NOMO-1 treated with dmso at 0.1 percent for 144 hours (cell line): ENCODE data around the gene CARD19.

ENCODE experiments used
- DNase-seq: peaks from one replicate; lab custom pipeline; 2025; ENCODE audit not compliant: unreplicated experiment; lab: John Stamatoyannopoulos, UW

Gene CARD19

DNA sequence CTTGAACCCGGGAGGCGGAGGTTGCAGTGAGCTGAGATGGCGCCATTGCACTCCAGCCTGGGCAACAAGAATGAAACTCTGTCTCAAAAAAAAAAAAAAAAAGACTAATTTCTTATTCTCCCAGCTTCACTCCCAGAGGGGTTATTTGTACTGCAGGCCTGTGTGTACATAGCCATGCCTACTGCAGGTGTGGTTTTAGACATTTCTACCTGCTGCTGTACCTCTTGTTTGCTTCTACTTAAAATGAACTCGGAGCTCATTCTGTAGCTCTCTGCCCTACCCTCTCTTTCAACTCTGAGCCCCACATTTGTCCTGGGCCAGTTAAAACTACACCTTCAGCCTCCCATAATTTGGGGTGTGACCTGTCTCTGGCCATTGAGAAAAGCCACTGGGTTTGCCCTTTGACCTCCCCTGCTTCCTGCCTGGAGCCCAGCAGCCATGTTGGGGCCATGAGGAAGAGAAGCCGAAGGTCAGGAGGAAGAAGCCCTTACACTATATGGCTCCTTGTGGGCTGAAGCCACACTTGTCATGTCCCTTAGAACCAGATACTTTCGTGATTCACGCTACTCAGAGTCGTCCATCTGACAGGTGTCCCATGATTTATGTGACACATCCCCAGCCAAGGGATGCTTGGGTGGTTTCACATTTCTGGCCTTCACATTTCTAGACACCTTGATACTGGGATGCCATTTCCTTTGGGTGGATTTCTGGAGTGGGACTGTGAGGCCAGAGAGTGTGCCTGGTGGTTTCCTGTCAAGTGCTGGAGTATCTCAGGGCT is 9.4 kb upstream of the CARD19 start:
- DNase-seq: no peak

DNA sequence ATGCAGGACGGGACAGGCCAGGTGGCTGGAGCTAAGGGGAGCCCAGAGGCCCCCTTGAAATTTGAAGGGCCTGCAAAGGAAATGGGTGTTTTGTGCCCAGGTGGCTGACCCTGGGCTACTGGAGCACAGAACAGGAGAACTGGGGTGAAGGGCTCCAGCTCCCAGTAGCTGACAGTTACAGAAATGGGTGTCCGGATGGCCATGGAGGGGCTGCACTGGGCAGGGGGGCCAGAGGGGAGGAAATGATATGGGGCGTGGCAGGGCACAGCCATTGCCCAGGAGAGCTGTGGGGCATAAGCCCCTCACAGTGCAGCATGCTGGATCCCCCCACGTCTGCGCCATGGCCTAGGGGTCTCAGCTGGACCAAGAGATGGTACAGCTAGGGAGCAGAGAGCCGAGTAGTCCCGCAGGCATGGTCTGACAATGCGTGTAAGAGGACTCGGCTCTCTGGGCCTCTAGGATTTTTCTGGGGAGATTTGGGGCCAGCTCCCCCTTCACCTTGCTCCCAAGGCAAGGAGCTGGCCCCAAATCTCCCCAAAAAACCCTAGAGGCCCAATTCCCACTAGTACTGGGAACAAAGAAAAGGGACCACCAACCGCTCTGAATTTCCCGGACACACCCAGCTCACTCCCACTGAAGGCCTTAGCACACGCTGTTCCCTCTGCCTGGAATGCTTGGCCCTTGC is 7.9 kb upstream of the CARD19 start:
- no peak for DNase-seq

DNA sequence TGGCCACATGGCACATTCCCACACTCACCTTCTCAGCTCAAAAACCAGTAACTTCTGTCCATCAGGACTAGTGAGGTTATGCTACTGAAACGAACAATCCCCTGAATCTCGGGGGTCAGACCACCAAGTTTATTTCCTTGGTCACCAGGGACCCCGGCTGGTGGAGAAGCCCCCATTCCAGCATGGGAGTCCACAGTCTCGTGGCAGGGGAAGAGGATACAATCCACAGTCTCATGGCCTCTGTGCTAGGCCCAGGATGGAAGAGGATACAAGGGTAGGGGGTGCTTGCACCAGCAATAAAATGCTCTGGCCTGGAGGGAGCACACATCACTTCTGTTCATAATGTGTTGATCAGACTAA is 7.4 kb upstream of the CARD19 start:
- no peak for DNase-seq

DNA sequence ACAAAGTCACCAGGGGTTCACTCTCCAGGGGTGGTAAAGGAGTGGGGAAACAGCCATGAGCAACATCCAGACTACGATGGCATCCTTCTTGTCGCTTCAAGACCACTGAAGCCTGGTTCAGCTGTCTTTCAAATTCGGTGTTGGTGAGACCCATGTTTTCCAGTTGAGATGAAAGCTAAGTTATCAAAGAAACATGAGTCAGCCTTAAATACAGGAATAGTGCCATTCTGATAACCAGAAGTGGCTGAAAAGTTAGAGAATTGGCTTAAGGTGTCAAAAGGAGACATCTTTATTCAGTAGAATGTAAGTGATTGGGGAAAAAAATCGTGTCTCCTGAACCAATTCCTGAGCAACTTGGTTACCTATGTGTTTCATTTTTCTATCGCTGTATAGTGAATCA is 7.0 kb upstream of the CARD19 start:
- no peak for DNase-seq

DNA sequence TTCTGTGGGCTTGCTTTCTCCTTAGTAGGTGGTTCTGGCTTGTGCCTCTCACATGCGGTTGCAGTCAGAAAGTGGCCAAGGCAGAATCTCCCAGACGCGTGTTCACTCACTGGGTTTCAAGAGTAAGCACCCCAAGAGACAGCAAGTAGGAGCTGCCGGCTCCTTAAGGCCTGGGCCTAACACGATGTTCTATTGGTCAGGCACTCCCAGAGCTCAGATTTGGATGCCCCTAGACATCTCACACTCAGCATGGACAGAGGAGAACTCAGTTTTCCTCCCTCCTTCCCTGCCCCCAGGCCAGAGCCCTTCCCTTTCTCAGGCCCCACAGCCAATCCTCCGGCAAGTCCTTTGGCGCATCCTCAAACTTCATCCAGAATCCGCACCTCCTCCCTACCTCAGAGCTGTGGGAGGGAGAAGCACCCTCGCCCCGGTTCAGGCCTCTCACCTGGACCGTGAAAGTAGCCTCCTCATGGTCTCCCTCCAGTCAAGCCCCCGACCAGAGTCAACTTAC is 6.5 kb upstream of the CARD19 start:
- DNase-seq: no peak

DNA sequence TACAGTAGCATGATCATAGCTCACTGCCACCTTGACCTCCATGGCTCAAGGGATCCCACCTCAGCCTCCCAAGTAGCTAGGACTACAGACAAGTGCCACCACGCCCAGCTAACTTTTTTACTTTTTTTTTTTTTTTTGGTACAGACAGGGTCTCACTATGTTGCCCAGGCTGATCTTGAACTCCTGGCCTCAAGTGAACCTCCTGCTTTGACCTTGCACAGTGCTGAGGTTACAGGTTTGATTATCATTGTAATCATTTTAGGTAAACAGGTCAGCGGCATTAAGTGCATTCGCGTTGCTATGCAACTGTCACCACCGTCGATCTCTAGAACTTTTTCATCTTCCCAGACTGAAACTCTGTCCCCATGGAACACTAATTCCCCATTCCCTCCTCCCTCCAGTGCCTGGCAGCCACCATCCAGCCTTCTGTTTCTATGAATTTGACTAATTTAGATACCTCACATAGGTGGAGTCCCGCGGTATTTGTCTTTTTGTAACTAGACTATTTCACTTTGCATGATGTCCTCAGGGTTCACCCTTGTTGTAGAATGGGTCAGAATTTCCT is 5.8 kb upstream of the CARD19 start:
- no peak for DNase-seq

DNA sequence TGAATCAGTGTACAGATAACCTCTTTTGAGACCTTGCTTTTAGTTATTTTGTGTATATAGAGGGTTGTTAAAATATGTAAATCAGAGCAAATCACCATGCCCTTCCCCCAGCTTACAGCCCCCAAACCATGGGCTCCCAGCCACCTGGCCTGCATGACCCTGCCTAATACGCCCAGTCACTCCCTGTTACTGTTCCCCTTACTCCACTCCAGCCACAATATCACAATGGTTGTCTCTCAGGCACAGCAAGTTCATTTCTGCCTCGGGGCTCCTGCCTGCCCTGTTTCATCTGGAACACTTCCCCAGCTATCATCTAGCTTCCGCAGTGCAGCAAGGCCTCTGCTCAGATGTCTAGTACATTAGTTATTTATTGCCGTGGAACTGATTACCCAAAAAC is 5.0 kb upstream of the CARD19 start:
- no peak for DNase-seq

DNA sequence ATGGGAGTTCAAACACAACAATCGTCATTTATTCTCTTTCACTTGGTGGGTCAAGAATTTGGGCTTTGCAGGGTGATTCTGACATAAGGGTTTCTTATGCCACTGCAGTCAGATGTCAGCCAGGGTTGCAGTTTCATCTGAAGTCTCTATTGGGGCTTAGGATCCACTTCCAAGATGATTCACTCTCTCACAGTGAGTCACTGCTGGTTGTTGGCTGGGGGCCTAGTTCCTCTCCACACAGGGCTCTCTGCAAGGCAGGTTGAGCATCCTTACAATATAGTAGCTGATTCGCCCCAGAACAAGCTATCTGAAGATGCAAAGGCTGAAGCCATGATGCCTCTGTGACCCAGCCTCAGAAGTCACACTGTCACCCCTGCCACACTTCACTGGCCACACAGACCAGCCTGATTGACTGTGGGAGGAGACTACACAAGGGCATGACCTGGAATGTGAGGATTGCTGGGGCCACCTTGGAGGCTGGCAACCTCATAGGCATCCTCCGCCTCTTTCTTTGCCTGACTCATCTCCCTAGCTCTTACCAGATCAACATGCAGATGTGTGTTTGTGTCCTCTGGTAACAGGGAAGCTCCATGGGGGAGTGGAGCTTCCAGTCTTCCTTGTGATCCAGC is 4.5 kb upstream of the CARD19 start:
- DNase-seq: no peak

DNA sequence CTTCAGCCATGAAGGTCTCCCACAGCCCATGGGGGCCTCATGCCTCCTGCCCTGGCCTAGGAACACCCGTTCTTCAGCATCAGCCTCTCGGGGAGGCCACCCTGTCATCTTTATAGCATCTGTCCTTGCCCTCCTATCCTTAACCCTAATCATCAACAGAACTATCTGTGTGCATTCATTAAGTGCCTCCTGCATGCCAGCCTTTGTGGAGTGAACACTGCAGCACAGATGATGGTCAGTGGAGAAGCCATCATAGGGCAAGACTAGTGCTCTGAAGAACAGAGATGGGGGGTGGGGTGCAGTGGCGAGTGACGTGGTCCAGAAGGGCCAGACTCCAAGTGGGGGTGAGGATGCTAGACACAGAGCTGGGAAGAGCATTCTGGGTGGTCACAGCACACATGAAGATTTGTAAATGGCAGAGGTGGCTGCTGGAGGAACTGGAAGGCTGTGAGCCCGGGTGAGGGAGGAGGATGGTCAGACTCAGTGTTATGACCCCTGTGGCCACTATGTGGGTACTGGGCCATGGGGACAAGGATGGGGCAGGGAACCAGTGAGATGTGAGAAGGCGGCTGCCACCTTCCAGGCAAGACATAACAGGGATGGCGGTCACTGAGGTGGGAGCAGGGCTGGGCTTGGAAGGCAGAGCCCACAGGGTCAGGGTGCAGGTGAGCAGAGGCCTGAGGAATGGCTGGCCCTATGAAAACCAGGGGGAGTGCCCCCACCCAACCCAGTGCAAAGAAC is 3.6 kb upstream of the CARD19 start:
- no peak for DNase-seq

DNA sequence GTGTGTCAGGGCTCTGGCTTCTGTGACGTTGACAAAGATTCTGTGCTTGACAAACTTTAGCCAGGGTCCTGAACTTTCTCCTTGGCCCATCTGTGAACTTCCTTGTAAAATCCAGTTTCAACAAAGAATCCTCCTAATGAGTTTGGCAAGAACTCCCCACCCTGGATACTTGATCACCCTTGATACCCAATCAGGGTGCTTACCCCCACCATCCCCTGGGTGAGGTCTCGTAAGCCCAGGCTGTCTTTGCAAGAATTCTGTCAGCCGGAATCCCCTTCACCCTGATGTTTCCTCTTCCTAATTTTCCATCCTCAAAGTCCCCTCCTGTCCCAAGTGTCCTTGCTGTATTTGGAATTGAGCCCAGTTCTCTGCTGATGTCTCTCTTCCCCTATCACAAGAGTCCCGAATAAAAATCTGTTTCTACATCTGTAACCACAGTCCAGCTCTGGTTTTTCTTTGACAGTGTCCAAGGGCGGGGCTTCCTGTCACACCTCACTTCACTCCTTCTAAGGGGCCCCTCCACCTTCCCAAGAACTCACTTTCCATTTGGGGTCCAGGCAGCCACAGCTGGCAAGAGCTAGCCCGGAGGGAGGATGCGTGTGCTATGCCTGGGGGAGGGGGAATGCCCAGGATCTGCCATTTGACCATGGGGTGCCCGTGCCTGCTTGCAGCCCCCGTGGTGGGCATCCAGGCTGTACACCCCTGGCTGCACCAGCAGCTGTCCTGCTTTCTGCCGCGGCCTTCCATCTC is 2.7 kb upstream of the CARD19 start:
- peak; percentile 15 for DNase-seq

DNA sequence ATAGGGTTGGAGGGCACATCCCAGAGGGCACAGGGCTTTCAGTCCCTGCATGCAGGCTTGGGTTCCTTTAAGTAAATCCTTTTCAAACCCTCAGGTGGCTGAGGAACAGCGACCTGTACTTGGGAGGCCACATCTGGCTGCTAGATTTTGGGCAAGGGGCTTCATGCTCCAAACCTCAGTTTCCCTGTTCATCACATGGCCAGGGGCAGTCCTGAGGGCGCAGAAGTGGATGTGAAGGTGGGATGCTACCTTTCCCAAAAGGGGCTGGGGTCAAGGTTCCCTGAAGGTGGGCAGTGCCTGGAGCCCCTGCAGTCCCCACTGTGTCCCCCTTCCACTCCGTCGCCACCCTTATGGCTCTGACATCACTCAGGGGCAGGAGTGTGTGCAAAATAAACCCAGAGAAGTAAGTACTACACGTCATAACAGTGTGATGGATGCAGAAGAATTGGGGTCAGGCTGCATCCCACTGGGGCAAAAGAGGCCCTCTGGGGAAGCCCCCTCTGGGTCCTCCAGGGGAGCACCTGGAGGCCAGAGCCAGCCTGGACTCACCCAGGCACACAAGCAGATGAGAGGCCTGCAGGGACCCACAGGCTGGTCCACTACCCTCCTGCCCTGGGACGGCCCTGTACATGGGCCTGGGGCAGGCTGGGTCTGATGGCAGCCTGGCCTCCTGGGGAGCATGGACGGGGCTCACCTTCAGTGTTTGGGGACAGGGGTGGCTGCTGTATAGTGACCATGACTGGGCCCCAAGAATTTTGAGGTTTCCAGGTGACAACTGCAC is 1.9 kb upstream of the CARD19 start:
- no peak for DNase-seq

DNA sequence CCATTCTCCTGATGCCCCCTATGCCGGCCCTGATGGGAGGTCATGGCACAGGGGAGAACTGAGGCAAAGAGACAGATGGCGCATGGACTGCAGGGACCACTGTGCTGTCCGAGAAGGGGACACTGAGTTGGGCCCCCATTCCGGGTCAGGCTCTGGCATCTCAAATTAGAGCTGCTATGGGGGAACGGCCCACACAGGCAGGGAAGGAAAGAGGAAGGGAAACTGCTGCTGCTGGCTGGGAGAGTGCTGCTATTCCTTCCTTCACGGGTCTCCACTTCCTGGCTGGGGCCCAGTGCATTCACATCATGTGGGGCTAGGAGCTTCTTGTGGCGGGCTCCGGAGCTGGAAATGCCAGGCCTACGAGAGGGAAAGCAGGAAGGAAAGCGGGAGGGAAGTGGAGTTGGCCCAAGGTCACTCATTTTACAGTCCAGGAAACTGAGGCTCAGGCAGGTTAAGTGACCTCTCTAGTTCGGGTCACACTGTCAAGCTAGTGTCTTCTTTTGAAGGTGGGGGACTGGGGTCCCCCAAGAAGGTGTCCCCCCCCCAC is 1.3 kb upstream of the CARD19 start:
- DNase-seq: peak; percentile 87

DNA sequence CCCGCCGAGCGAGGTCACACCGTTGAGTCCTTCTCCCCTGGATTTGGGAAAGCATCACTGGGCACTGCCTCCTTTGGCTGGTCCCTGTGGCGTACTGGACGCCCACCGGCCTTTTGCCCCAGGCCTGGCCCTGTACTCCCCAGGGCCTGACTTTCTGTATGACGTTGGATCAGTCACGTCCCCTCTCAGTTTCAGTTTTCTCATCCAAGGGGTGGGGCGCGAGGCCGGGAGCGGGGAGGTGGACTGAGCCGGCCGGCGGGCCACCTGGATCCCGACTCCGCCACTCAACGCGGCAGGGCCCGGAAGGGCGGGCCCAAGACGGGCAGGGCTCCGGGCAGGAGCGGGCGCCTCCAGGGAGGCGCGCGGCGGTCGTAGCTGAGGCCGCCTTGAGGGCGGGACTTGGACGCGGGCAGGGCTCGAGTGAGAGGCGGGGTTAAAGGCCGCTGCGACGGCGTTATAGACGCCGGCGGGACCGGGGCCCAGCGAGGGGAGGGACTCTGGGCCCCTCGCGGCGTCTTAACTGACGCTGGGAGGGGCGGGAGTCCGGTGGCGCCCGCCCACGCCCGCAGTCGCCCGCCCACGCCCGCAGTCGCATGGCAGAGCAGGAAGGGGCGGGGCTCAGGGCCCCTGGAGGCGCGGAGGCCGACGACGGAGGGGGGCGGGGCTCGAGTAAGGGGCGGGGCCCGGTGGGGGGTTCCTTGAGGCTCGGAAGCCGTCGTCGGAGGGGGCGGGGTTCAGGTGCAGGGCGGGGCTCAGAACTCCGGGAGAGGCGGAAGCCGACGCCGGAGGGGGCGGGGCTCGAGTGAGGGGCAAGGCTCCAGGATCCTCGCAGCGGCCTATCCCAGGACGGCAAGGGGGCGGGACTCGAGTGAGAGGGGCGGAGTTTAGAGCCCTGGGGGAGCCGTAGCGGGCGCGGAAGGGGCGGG is 549 bp upstream of the CARD19 start:
- DNase-seq: peak; percentile 99

DNA sequence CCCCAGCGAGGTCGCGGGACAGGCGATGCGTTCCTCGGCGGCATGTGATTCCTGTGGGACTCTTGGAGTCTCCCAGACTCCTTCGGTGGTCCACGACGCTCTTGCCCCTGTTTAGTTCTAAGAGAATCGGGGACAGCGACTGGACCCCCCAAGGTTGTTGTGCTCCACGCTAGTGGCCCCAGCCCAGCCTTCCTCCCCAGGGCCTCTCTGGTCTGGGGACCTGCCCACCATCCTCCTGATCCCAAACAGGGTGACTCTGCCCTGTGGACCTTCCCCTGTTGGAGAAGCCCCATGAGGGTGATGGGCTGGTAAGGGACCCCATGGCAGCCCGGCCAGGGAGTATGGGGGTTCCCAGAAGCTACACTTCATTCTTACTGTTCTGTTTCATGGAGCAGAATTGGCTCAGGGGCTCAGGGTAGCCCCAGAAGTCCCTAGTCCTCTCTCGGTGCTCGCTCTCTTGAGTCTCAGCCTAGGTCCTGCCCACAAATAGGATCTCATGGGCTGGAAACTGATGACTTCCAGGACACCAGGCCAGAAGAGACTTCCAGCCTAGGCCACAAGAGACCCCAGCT is 880 bp downstream of the CARD19 start:
- no peak for DNase-seq

DNA sequence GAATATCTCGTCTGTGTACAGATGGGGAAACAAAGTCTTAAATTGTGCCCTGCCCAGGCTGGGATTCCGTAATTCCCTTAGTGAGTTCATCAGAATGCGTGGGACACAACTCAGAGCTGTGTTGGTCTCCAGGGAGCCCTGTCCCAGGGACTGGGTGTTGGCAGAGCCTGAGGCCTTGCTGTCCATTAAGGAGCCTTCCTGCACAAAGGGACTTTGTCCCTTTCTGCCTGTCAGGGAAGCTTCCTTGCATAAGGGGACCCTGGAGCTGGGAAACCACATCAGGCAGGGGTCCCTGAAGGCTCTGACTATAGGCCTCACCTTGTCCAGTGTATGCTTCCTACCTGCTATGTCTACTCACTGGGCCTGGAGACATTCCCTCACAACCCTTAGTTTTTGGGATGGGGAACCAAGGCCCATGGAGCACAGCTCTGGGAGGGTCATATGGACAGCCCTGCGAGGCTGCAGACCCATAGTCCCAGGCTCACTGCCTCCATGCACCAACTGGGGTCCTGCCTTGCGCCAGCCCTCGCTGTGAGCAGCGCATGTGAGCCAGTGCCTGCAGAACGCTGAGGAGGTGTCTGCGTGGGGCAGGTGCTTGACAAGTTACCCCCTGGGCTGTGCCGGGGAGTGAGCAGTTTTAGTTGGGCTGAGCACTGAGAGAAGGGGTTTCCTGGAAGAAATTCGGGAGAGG is 1.6 kb downstream of the CARD19 start:
- no peak for DNase-seq

DNA sequence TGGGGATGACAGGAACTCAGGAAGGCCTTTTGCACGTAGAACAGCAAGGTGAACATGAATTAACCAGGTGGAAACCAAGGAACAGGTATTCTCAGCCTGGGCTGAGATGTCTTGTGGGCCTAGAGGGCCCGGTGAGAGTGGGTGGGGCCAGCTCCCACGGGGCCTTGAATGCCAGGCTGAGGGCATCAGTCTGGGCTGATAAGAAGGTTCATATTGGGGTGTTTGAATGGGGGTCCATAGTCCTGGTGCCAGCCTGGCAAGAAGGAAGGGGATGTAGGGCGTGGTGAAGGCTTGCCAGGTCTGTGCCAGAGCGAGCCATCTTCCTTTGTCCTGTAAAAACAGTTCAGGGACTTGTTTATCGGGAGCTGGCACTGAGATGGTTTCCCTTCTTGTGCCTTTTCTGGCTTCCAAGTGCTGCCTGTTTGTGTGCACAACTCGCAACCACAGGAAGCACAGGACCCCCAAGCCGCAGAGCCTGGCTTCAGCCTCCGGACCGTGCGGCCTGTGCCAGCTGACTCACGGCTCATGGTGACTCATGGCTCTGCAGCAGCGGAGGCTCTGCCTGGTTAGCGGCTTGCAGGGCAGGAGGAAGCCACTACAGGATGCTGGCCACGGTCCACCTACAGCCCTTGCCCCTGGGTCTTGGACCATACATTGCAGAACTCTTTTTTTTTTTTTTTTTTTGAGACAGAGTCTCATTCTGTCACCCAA is 2.4 kb downstream of the CARD19 start:
- DNase-seq: peak; percentile 81
